GM21737 (cell line): ENCODE measurements around the gene SLC48A1.
A peak's percentile ranks its signal among the peaks of the same experiment; 100 is the strongest.

Experiments
- ATAC-seq: cut with Tn5 transposase; IDR thresholded peaks from one replicate; pipeline ENCODE4 v1.9.1; 2021; ENCODE audit warnings: mild to moderate bottlenecking, moderate library complexity; ENCODE audit not compliant: unreplicated experiment

The SLC48A1 gene

GRCh38 chr12:47744005-47744651 is 28.9 kb upstream of the SLC48A1 start:
- ATAC-seq = no peak

GRCh38 chr12:47744778-47745436 is 28.1 kb upstream of the SLC48A1 start:
- ATAC-seq = no peak

- ATAC-seq = no peak
Measured at GRCh38 chr12:47745485-47746041, 27.5 kb upstream of the SLC48A1 start.

- no peak for ATAC-seq
Measured at GRCh38 chr12:47746073-47746472, 27.0 kb upstream of the SLC48A1 start.

- no peak for ATAC-seq
Measured at GRCh38 chr12:47746523-47746922, 26.5 kb upstream of the SLC48A1 start.

GRCh38 chr12:47747126-47747525 is 25.9 kb upstream of the SLC48A1 start:
- ATAC-seq = no peak

GRCh38 chr12:47747596-47748506 is 25.2 kb upstream of the SLC48A1 start:
- ATAC-seq = no peak

GRCh38 chr12:47748507-47748828 is 24.6 kb upstream of the SLC48A1 start:
- no peak for ATAC-seq

GRCh38 chr12:47748899-47749298 is 24.1 kb upstream of the SLC48A1 start:
- no peak for ATAC-seq

GRCh38 chr12:47750229-47750798 is 22.7 kb upstream of the SLC48A1 start:
- ATAC-seq = no peak

GRCh38 chr12:47750916-47751470 is 22.0 kb upstream of the SLC48A1 start:
- ATAC-seq = no peak

- ATAC-seq = no peak
Measured at GRCh38 chr12:47751561-47751960, 21.5 kb upstream of the SLC48A1 start.

GRCh38 chr12:47752121-47752520 is 20.9 kb upstream of the SLC48A1 start:
- no peak for ATAC-seq

- no peak for ATAC-seq
Measured at GRCh38 chr12:47752552-47752951, 20.5 kb upstream of the SLC48A1 start.

- no peak for ATAC-seq
Measured at GRCh38 chr12:47753021-47754001, 19.7 kb upstream of the SLC48A1 start.

- ATAC-seq = no peak
Measured at GRCh38 chr12:47754126-47754525, 18.9 kb upstream of the SLC48A1 start.

GRCh38 chr12:47754881-47755280 is 18.2 kb upstream of the SLC48A1 start:
- no peak for ATAC-seq

- peak; percentile 60 for ATAC-seq
Measured at GRCh38 chr12:47755655-47756562, 17.1 kb upstream of the SLC48A1 start.
